ENCODE results near the gene FIG4. TPM values are rescaled to one million over a fixed set of nuclear protein-coding genes. Genes with fewer than 3 reads are reported as not detected.

The FIG4 gene
- total RNA-seq, 2 donors from 2014 or later: 12.2 to 17.2 TPM

GRCh38 chr6:109795994-109796555 lies 105.0 kb downstream of the FIG4 start:
- H3K4me1 ChIP-seq: no peaks in the 10 kb centered on the region
- intact Hi-C loops (cut with DNase I): no loop called here
- no peak overlapping the region for H3K27ac ChIP-seq
- H3K36me3 ChIP-seq: no peaks in the 10 kb centered on the region
- no peak overlapping the region for H3K4me3 ChIP-seq
- no peak for TF ChIP-seq CTCF (IDR thresholded peaks at IDR 0.05)
- DNase-seq: no peak
- H3K27me3 ChIP-seq: no peaks in the 10 kb centered on the region
- no peak overlapping the region for H3K9ac ChIP-seq (ENCODE audit: low read depth in 2 of 2, low read length in 2 of 2)
- H3K9me3 ChIP-seq: no peaks in the 10 kb centered on the region

- H3K27ac ChIP-seq: no peak overlapping the region
- intact Hi-C loops (cut with DNase I): no loop called here
Observed at GRCh38 chr6:109799129-109799528, 108.0 kb downstream of the FIG4 start.

GRCh38 chr6:109799664-109800063 lies 108.6 kb downstream of the FIG4 start:
- no peaks in the 10 kb centered on the region for H3K27me3 ChIP-seq
- H3K9me3 ChIP-seq: no peaks in the 10 kb centered on the region
- no peak overlapping the region for H3K4me3 ChIP-seq
- intact Hi-C loops (cut with DNase I): no loop called here
- no peaks in the 10 kb centered on the region for H3K36me3 ChIP-seq
- H3K9ac ChIP-seq (ENCODE audit: low read depth in 2 of 2, low read length in 2 of 2): no peak overlapping the region
- H3K4me1 ChIP-seq: no peaks in the 10 kb centered on the region
- no peak for DNase-seq
- no peak for TF ChIP-seq CTCF (IDR thresholded peaks at IDR 0.05)
- H3K27ac ChIP-seq: no peak overlapping the region

More at GRCh38 chr6:109799129-109799528, 108.0 kb downstream of the FIG4 start:
- H3K9ac ChIP-seq (ENCODE audit: low read depth in 2 of 2, low read length in 2 of 2): no peak overlapping the region
- no peak overlapping the region for H3K4me3 ChIP-seq
- no peaks in the 10 kb centered on the region for H3K27me3 ChIP-seq
- no peak for DNase-seq
- TF ChIP-seq CTCF (IDR thresholded peaks at IDR 0.05): no peak
- H3K4me1 ChIP-seq: no peaks in the 10 kb centered on the region
- no peaks in the 10 kb centered on the region for H3K9me3 ChIP-seq
- no peaks in the 10 kb centered on the region for H3K36me3 ChIP-seq

GRCh38 chr6:109800771-109801170 lies 109.7 kb downstream of the FIG4 start:
- Histone ChIP-seq H3K27ac (no peak overlapping the region), H3K27me3 (no peaks in the 10 kb centered on the region), H3K4me1 (no peaks in the 10 kb centered on the region), H3K9me3 (no peaks in the 10 kb centered on the region), H3K36me3 (no peaks in the 10 kb centered on the region), H3K9ac (ENCODE audit: low read depth in 2 of 2, low read length in 2 of 2) (no peak overlapping the region), H3K4me3 (no peak overlapping the region)
- no peak for TF ChIP-seq CTCF (IDR thresholded peaks at IDR 0.05)
- DNase-seq: no peak
- intact Hi-C loops (cut with DNase I): no loop called here

- H3K4me1 ChIP-seq: no peaks in the 10 kb centered on the region
- H3K27me3 ChIP-seq: no peaks in the 10 kb centered on the region
- TF ChIP-seq CTCF (IDR thresholded peaks at IDR 0.05): no peak
- no peak overlapping the region for H3K4me3 ChIP-seq
- DNase-seq: no peak
- no peak overlapping the region for H3K27ac ChIP-seq
- H3K9ac ChIP-seq (ENCODE audit: low read depth in 2 of 2, low read length in 2 of 2): no peak overlapping the region
- intact Hi-C loops (cut with DNase I): no loop called here
- H3K9me3 ChIP-seq: no peaks in the 10 kb centered on the region
- H3K36me3 ChIP-seq: no peaks in the 10 kb centered on the region
Observed at GRCh38 chr6:109801794-109802193, 110.7 kb downstream of the FIG4 start.

Data from colonic mucosa (tissue), 4 donors.